D721Med (cell line): ENCODE data around the gene LMAN2L.

ENCODE experiments used
- DNase-seq: peaks from one replicate; pipeline ENCODE4 v3.0.0; 2011; ENCODE audit warnings: low spot score; ENCODE audit not compliant: insufficient read length
- FAIRE-seq: peaks from 2 replicates; lab custom pipeline; 2011; peaks lifted over from hg19 to GRCh38; lab: Jason Lieb, UNC
- TF ChIP-seq, protein P1 (sequence below): IDR thresholded peaks from 2 replicates; pipeline ENCODE4 v1.5.1; 2012; ENCODE audit warnings: mild to moderate bottlenecking, control low read depth; ENCODE audit not compliant: insufficient read depth; ENCODE audit errors: missing control alignments

The LMAN2L gene

DNA sequence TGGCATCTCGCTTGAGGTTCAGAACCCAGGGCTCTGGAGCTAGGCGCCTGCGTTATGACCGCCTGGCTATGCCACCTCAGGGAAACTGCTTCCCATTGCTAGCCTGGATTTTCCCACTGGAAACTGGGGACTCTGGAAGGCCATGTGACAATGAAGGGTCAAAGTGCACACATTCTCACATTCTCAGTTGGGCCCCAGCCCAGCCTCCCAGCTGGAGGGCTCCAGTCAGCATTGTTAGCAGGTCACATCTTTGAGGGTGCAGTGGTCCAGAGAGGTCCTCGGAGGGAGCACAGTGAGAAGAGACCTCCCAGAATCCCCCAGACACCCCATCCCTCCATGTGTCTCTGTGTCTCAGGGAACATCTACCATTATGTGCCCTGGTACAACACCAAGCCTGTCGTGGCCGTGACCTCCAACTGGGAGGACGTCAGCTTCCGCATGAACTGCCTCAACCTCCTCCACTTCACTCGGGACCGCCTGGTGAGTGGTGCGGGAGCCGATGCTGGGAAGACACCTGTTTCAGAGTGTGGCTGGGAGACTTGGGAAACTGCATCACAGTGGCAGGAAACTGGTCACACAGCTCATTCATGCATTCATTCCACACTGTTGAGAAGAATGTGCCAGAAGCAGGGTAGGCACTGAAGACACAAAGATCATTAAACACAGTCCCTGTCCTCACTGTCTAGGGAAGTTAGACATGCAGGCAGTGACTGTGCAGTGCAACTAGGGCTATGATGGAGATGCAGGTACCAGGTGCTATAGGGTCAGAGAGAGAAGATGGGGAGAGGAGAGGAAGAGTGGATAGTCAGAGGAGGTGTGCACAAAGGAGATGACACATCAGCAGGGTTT is 55.7 kb downstream of the LMAN2L start:
- TF ChIP-seq, protein P1, sequence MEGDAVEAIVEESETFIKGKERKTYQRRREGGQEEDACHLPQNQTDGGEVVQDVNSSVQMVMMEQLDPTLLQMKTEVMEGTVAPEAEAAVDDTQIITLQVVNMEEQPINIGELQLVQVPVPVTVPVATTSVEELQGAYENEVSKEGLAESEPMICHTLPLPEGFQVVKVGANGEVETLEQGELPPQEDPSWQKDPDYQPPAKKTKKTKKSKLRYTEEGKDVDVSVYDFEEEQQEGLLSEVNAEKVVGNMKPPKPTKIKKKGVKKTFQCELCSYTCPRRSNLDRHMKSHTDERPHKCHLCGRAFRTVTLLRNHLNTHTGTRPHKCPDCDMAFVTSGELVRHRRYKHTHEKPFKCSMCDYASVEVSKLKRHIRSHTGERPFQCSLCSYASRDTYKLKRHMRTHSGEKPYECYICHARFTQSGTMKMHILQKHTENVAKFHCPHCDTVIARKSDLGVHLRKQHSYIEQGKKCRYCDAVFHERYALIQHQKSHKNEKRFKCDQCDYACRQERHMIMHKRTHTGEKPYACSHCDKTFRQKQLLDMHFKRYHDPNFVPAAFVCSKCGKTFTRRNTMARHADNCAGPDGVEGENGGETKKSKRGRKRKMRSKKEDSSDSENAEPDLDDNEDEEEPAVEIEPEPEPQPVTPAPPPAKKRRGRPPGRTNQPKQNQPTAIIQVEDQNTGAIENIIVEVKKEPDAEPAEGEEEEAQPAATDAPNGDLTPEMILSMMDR = no peak
- DNase-seq (no peak), FAIRE-seq (no peak)

DNA sequence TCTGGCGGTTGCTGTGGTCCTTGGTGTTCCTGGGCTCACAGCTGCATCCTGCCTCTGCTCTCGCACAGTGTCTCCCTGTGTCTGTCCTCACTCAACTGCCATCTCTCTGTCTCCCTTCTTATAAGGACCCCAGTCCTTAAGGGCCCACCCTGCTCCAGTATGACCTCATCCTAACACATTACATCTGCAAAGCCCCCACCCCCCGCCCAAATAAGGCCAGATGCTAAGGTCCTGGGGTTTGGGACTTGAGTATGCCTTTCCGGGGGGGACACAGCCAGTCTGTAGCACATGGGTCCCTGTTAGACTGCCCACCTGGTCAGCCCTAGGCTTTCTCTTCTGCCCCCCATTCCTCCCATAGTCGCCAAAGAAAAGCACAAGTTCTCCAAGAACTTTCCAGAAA is 56.6 kb downstream of the LMAN2L start:
- TF ChIP-seq, protein P1 = no peak
- FAIRE-seq (no peak), DNase-seq (no peak)

DNA sequence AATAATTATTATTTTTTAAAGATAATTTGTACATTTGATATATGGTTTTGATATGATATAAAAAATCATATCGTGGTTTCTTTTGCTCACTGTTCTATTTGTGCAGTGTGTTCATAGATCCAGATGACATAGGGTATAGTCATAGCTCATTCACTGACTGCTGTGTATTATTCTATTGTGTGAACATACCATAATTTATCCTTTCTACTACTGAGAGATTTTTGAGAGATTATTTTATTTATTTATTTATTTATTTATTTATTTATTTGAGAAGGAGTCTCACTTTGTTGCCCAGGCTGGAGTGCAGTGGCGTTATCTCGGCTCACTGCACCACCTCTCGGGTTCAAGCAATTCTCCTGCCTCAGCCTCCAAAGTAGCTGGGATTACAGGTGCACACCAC is 58.3 kb downstream of the LMAN2L start:
- DNase-seq = no peak
- TF ChIP-seq, protein P1 = no peak
- no peak for FAIRE-seq

DNA sequence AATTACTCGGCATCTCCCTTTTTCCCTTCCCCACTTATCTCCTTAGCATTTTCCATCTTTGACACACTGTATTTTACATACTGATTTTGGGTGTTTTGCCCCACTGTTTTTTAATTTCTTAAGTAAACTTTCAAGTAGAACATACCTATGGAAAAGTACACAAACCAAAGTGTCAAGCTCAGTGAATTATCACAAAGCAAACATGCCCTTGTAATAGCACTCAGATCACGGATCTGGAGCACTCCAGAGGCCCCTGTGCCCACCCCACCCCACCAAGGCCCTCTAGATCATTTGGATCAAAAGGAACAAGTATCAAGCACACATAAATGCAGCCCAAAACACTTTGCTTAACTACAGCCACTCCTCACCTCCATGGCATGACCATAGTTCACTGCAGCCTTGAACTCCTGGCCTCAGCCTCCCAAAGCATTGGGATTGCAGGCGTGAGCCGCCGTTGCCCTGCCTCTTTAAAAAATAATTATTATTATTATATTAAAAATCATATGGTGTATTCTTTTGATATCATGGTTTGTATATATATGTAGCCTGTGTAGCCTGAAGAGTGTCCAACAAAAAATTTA is 59.2 kb downstream of the LMAN2L start:
- TF ChIP-seq, protein P1 = no peak
- FAIRE-seq (no peak), DNase-seq (no peak)

DNA sequence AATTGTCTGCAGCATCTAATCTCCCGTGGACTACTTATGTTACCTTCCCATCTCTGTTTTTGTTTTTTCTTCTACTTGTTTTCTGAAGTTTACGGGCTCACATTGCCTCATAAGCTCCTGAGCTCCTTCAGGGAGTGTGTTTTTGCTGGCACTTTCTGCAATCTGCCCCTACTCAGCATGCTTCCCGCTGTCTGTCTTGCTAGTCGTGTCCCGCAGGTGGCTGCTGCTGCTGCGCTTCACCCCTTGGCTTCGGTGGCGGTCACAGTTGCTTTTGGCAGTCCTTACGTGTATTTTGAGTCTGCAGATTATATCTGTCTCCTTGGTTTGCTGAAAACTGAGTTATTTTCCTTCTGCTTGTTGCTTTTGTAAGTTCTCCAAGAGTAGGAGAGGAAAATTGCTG is 60.0 kb downstream of the LMAN2L start:
- TF ChIP-seq, protein P1 = no peak
- no peak for DNase-seq
- no peak for FAIRE-seq

DNA sequence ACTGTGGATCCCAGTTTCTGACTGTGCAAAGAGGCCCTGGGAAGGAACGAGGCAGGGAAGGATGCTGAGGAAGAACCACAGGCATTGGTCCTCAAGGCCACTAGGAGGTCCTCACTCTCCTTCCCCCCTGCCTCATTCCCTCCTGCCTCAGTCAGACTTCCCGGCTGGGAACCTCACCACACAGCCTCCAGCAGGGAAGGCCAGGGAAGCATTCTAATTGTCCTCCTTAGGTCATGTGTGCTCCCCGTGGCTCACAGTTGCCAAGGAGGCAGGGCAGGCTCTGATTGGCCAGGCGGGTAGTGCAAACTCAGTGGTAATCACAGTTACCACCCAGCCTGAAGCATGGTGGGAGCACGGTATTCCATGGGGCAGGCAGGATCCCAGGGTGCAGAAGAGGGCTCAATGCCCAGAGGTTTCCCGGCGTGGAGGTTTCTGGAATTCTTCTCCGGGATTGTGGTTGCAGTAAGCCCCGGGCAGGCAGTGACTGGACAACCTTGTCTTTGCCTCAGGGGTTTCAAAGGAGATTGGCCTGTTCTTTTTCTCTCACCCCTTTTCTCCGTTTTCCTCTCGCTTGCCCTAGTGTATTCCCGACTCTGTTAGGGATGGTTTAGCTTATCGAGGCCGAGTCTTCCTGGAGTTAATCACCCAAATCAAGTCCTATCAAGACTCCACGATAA is 70.2 kb downstream of the LMAN2L start:
- FAIRE-seq (no peak), DNase-seq (no peak)
- TF ChIP-seq, protein P1 = no peak
